ENCODE results near the gene CRNN. TPM values are rescaled to one million over a fixed set of nuclear protein-coding genes. Genes with fewer than 3 reads are reported as not detected.

Gene CRNN
- total RNA-seq, result not detected

GRCh38 chr1:152413909-152414308, at the start of gene CRNN:
CRNN (minus strand) TSS chr1:152414263; CDS start chr1:152412233, 2,030 bp downstream.
- POLR2A ChIA-PET, result no interaction called here
- CTCF ChIA-PET, result no interaction called here

GRCh38 chr1:152462636-152463035, 48.6 kb upstream of the CRNN start:
- CTCF ChIA-PET, result no interaction called here
- POLR2A ChIA-PET, result no interaction called here

GRCh38 chr1:152461544-152461943, 47.5 kb upstream of the CRNN start:
- POLR2A ChIA-PET, result no interaction called here
- CTCF ChIA-PET, result no interaction called here

- ChIA-PET CTCF (interaction anchor here (0.9 to 3.3 kb wide), 8 partner anchors 15 to 424 kb away, joined by 3 to 97 read pairs (median 4); partner anchors contain the start of gene S100A11), POLR2A (no interaction called here)
Observed at GRCh38 chr1:152460529-152460899, 46.5 kb upstream of the CRNN start.

GRCh38 chr1:152459596-152460528, 45.8 kb upstream of the CRNN start:
- ChIA-PET CTCF (interaction anchor here (0.6 to 3.3 kb wide), 14 partner anchors 14 to 1186 kb away, joined by 3 to 97 read pairs (median 5); partner anchors contain the start of gene S100A11), POLR2A (no interaction called here)

- POLR2A ChIA-PET, result no interaction called here
- CTCF ChIA-PET, result interaction anchor here (0.5 to 3.3 kb wide), 26 partner anchors 10 to 563 kb away, joined by 3 to 97 read pairs (median 5); no protein-coding TSS in a partner anchor
Observed at GRCh38 chr1:152458384-152459185, 44.5 kb upstream of the CRNN start.

- ChIA-PET CTCF (interaction anchor here (0.9 to 3.3 kb wide), 11 partner anchors 9 to 406 kb away, joined by 3 to 97 read pairs (median 8); no protein-coding TSS in a partner anchor), POLR2A (no interaction called here)
Observed at GRCh38 chr1:152457561-152457960, 43.5 kb upstream of the CRNN start.

- POLR2A ChIA-PET, result no interaction called here
- CTCF ChIA-PET, result no interaction called here
Observed at GRCh38 chr1:152457071-152457470, 43.0 kb upstream of the CRNN start.

GRCh38 chr1:152451254-152451653, 37.2 kb upstream of the CRNN start:
- ChIA-PET CTCF (no interaction called here), POLR2A (no interaction called here)

- POLR2A ChIA-PET, result no interaction called here
- CTCF ChIA-PET, result no interaction called here
Observed at GRCh38 chr1:152449661-152450060, 35.6 kb upstream of the CRNN start.

GRCh38 chr1:152448496-152448895, 34.4 kb upstream of the CRNN start:
- POLR2A ChIA-PET, result no interaction called here
- CTCF ChIA-PET, result interaction anchor here (1.5 kb wide), 1 partner anchor 10 kb away, joined by 9 read pairs; no protein-coding TSS in a partner anchor

- CTCF ChIA-PET, result interaction anchor here (1.5 kb wide), 1 partner anchor 10 kb away, joined by 9 read pairs; no protein-coding TSS in a partner anchor
- POLR2A ChIA-PET, result no interaction called here
Observed at GRCh38 chr1:152448095-152448494, 34.0 kb upstream of the CRNN start.

- ChIA-PET CTCF (interaction anchor here (1.5 kb wide), 1 partner anchor 11 kb away, joined by 9 read pairs; no protein-coding TSS in a partner anchor), POLR2A (no interaction called here)
Observed at GRCh38 chr1:152447484-152447883, 33.4 kb upstream of the CRNN start.

GRCh38 chr1:152444045-152444444, 30.0 kb upstream of the CRNN start:
- ChIA-PET POLR2A (no interaction called here), CTCF (interaction anchor here (0.8 kb wide), 1 partner anchor 14 kb away, joined by 3 read pairs; no protein-coding TSS in a partner anchor)

GRCh38 chr1:152442765-152443164, 28.7 kb upstream of the CRNN start:
- ChIA-PET CTCF (interaction anchor here (1.1 to 1.6 kb wide), 2 partner anchors 17 to 256 kb away, joined by 3 to 5 read pairs; no protein-coding TSS in a partner anchor), POLR2A (no interaction called here)

- POLR2A ChIA-PET, result no interaction called here
Observed at GRCh38 chr1:152442301-152442700, 28.2 kb upstream of the CRNN start.

GRCh38 chr1:152441756-152442155, 27.7 kb upstream of the CRNN start:
- ChIA-PET POLR2A (no interaction called here), CTCF (interaction anchor here (0.9 to 2.6 kb wide), 6 partner anchors 17 to 389 kb away, joined by 3 to 29 read pairs (median 6); no protein-coding TSS in a partner anchor)

More at GRCh38 chr1:152442301-152442700, 28.2 kb upstream of the CRNN start:
- CTCF ChIA-PET, result interaction anchor here (1.1 to 2.6 kb wide), 3 partner anchors 17 to 255 kb away, joined by 3 to 29 read pairs (median 5); no protein-coding TSS in a partner anchor

- CTCF ChIA-PET, result interaction anchor here (0.6 to 2.6 kb wide), 10 partner anchors 18 to 394 kb away, joined by 3 to 29 read pairs (median 5); no protein-coding TSS in a partner anchor
- POLR2A ChIA-PET, result no interaction called here
Observed at GRCh38 chr1:152440635-152441471, 26.8 kb upstream of the CRNN start.

All from activated CD8-positive, alpha-beta memory T cell treated with anti-CD3 and anti-CD28 coated beads for 36 hours (primary cell).